Lung (tissue), 12 donors: ENCODE results near the gene ARHGAP9. TPM values are rescaled to one million over a fixed set of nuclear protein-coding genes. Genes with fewer than 3 reads are reported as not detected.

ENCODE experiments used
- ATAC-seq: fragments of 200-7000 bp; cut with Tn5 transposase; one replicate; pipeline ENCODE4 v1.9.1; 2020; ENCODE audit warnings: moderate number of reproducible peaks; ENCODE audit not compliant: insufficient read depth, low FRiP score
- DNase-seq, 3 donors: peaks; one replicate each; pipeline ENCODE4 v3.0.0-alpha.2; 2013 to 2017
- H3K27ac ChIP-seq, 2 donors: one replicate each; pipeline ENCODE4 v1.5.1; 2013; ENCODE audit warnings: mild to moderate bottlenecking in 2 of 2, moderate library complexity in 2 of 2, control low read depth in 1 of 2, inconsistent platforms in 1 of 2, low read depth in 1 of 2, low read length in 1 of 2
- H3K27me3 ChIP-seq, 3 donors: one replicate each; pipeline ENCODE4 v1.5.1; 2013; ENCODE audit warnings: low read length in 2 of 3; ENCODE audit not compliant: control insufficient read depth in 3 of 3, insufficient read depth in 3 of 3
- H3K36me3 ChIP-seq, 4 donors: one replicate each; pipeline ENCODE4 v1.5.1; 2013; ENCODE audit warnings: low read length in 4 of 4, mild to moderate bottlenecking in 1 of 4, moderate library complexity in 1 of 4; ENCODE audit not compliant: control insufficient read depth in 4 of 4, insufficient read depth in 4 of 4
- H3K4me1 ChIP-seq, 5 donors: one replicate each; pipeline ENCODE4 v1.5.1; 2013; ENCODE audit warnings: low read length in 5 of 5, mild to moderate bottlenecking in 2 of 5, moderate library complexity in 1 of 5; ENCODE audit not compliant: control insufficient read depth in 5 of 5, insufficient read depth in 5 of 5
- H3K4me3 ChIP-seq: one replicate; pipeline ENCODE4 v1.5.1; 2013; ENCODE audit warnings: mild to moderate bottlenecking, control low read depth, moderate library complexity
- H3K9ac ChIP-seq, 2 donors: one replicate each; pipeline ENCODE4 v1.5.1; 2013; ENCODE audit warnings: low read length in 2 of 2, control low read depth in 1 of 2; ENCODE audit not compliant: insufficient read depth in 1 of 2
- H3K9me3 ChIP-seq, 4 donors: one replicate each; pipeline ENCODE4 v1.5.1; 2013; ENCODE audit warnings: low read length in 3 of 4, mild to moderate bottlenecking in 1 of 4, moderate library complexity in 1 of 4; ENCODE audit not compliant: control insufficient read depth in 4 of 4, insufficient read depth in 3 of 4
- CTCF ChIP-seq: IDR thresholded peaks from 2 replicates; pipeline ENCODE4 v1.5.1; 2012; ENCODE audit warnings: mild to moderate bottlenecking; ENCODE audit errors: control extremely low read depth, extremely low read depth
- WGBS, 2 donors: extraction: QIAGEN DNeasy Blood & Tissue Kit; methylation state at CpG; one replicate each; pipeline ENCODE4 v1.1.7; 2013; 5-methylcytosine and 5-hydroxymethylcytosine counted together
- polyA plus RNA-seq, 2 donors: library from polyadenylated mRNA; stranded (reverse); fragments of 200-250 nt; gene quantifications; one replicate each; pipeline ENCODE4 v1.2.1, GENCODE V29; 2013
- total RNA-seq, 2 donors: library from RNA; depleted of rRNA in 1 of 2; stranded (reverse); fragments of >200 nt in 1 of 2; gene quantifications; one replicate each; pipeline ENCODE4 v1.2.1, GENCODE V29; 2014 to 2021
- donor health status: control.
- donor health status: control.
- donor health status: Bipolar disorder and iron deficiency.
- donor health status: healthy.
- donor health status: DM: yes; HTN: yes; CAD: no.

ARHGAP9 gene
- total and polyA plus RNA-seq, 4 donors, result 14.7 to 62.1 (median 33.1) TPM

- H3K4me1 ChIP-seq, result peaks cover 0 to 17% (median 0%) of the 10 kb centered on the region in 5 donors
- no peaks in the 10 kb centered on the region for H3K9me3 ChIP-seq
- H3K36me3 ChIP-seq, result no peaks in the 10 kb centered on the region
- peak overlapping the region in 1 of 2 donors; percentile 78 for H3K27ac ChIP-seq
- DNase-seq (no peak), ATAC-seq (no peak)
- peaks cover 0 to 53% (median 43%) of the 10 kb centered on the region in 3 donors for H3K27me3 ChIP-seq
- no peak for TF ChIP-seq CTCF
- peak overlapping the region; percentile 23 for H3K4me3 ChIP-seq
- 42 to 58% methylated on average over 15 of the region's 15 CpGs for WGBS, 2 donors
- no peak overlapping the region for H3K9ac ChIP-seq
These were observed 2.5 kb downstream of the ARHGAP9 start for GRCh38 chr12:57476993-57477709.

GRCh38 chr12:57476162-57476992, 3.3 kb downstream of the ARHGAP9 start:
- Histone ChIP-seq H3K27me3 (peaks cover 0 to 53% (median 43%) of the 10 kb centered on the region in 3 donors), H3K36me3 (no peaks in the 10 kb centered on the region), H3K4me3 (peak overlapping the region; percentile 0), H3K4me1 (peaks cover 0 to 17% (median 0%) of the 10 kb centered on the region in 5 donors), H3K9ac (no peak overlapping the region), H3K9me3 (no peaks in the 10 kb centered on the region), H3K27ac (peak overlapping the region in 1 of 2 donors; percentile 6)
- no peak for TF ChIP-seq CTCF
- ATAC-seq, result no peak
- WGBS, 2 donors, result 8 to 14% methylated on average over 28 to 29 of the region's 29 CpGs
- no peak for DNase-seq

GRCh38 chr12:57475271-57476161, 4.2 kb downstream of the ARHGAP9 start:
- ATAC-seq (peak; percentile 22), DNase-seq (peak in 2 of 3 donors; percentile 39 to 54)
- H3K36me3 ChIP-seq, result peaks cover 0 to 2% (median 0%) of the 10 kb centered on the region in 4 donors

More at GRCh38 chr12:57475271-57476161, 4.2 kb downstream of the ARHGAP9 start:
- 20 to 42% methylated on average over 80 to 84 of the region's 84 CpGs for WGBS, 2 donors
- H3K27ac ChIP-seq, result no peak overlapping the region
- H3K4me3 ChIP-seq, result no peak overlapping the region
- H3K27me3 ChIP-seq, result peaks cover 0 to 53% (median 39%) of the 10 kb centered on the region in 3 donors
- H3K4me1 ChIP-seq, result peaks cover 0 to 17% (median 0%) of the 10 kb centered on the region in 5 donors
- no peak overlapping the region for H3K9ac ChIP-seq
- no peak for TF ChIP-seq CTCF
- H3K9me3 ChIP-seq, result no peaks in the 10 kb centered on the region
